SK-N-SH (cell line): ENCODE data around the gene OSBP2. TPM values are rescaled to one million over a fixed set of nuclear protein-coding genes. Genes with fewer than 3 reads are reported as not detected.

Source experiments
- CTCF ChIA-PET: fragments of 300-600, 350-600 bp; formaldehyde crosslinking; extraction: SDS; loops from one replicate; lab custom pipeline; 2021; lab: Yijun Ruan, JAX
- POLR2A ChIA-PET: fragments of 350-600 bp; sonication (Branson Sonifier 250); formaldehyde crosslinking; extraction: SDS; loops from one replicate; lab custom pipeline; 2020; ENCODE audit warnings: antibody characterized with exemption, inconsistent platforms; lab: Yijun Ruan, JAX
- DNase-seq: peaks from one replicate; pipeline ENCODE4 v3.0.0; 2012
- H2AFZ ChIP-seq: fragments of 200-600 bp; sonication (generic); 2 replicates; pipeline ENCODE4 v1.8.1; 2016; ENCODE audit warnings: antibody characterized with exemption, mild to moderate bottlenecking, low read depth
- H3F3A ChIP-seq: fragments of 200-600 bp; sonication (generic); replicated peaks from 2 replicates; pipeline ENCODE3; 2016; ENCODE audit warnings: antibody characterized with exemption, mild to moderate bottlenecking; ENCODE audit not compliant: insufficient read depth
- H3K27ac ChIP-seq, 2 experiments: fragments of 200-500 bp in 1 of 2; fragments of 200-600 bp in 1 of 2; sonication (Bioruptor generic) in 1 of 2; sonication (generic), shearing (Covaris generic) in 1 of 2; 2 replicates each; pipeline versions ENCODE4 v1.5.1 to v1.6.1; 2014 to 2016; ENCODE audit warnings: low read depth in 2 of 2, inconsistent platforms in 1 of 2, low read length in 1 of 2, mild to moderate bottlenecking in 1 of 2, mixed read lengths in 1 of 2
- H3K27me3 ChIP-seq: fragments of 200-600 bp; sonication (generic), shearing (Covaris generic); 2 replicates; pipeline ENCODE4 v1.6.1; 2016; ENCODE audit warnings: mixed run types; ENCODE audit not compliant: insufficient read depth
- H3K36me3 ChIP-seq, 2 experiments: fragments of 200-500 bp in 1 of 2; fragments of 200-600 bp in 1 of 2; sonication (Bioruptor generic) in 1 of 2; sonication (generic) in 1 of 2; replicated peaks in 1 of 2; 2 replicates each; pipeline versions ENCODE3 to v1.5.1; 2014 to 2016; ENCODE audit warnings: low read length in 1 of 2, mild to moderate bottlenecking in 1 of 2; ENCODE audit not compliant: insufficient read depth in 2 of 2, control insufficient read depth in 1 of 2
- H3K4me1 ChIP-seq, 2 experiments: fragments of 200-500 bp in 1 of 2; fragments of 200-600 bp in 1 of 2; sonication (Bioruptor generic) in 1 of 2; sonication (generic), shearing (Covaris generic) in 1 of 2; 2 replicates each; pipeline versions ENCODE4 v1.5.1 to v1.6.1; 2014 to 2016; ENCODE audit warnings: low read depth in 1 of 2, low read length in 1 of 2, mixed run types in 1 of 2; ENCODE audit not compliant: insufficient read depth in 2 of 2, control insufficient read depth in 1 of 2
- H3K4me2 ChIP-seq: fragments of 200-600 bp; sonication (generic), shearing (Covaris generic); 2 replicates; pipeline ENCODE4 v1.6.1; 2017; ENCODE audit warnings: mixed run types
- H3K4me3 ChIP-seq, 2 experiments: fragments of 200-500 bp in 1 of 2; fragments of 200-600 bp in 1 of 2; sonication (Bioruptor generic) in 1 of 2; sonication (generic), shearing (Covaris generic) in 1 of 2; 2 replicates each; pipeline versions ENCODE4 v1.5.1 to v1.8.1; 2014 to 2016; ENCODE audit warnings: low read depth in 2 of 2, inconsistent platforms in 1 of 2, low read length in 1 of 2, mild to moderate bottlenecking in 1 of 2, mixed read lengths in 1 of 2, moderate library complexity in 1 of 2
- H3K79me2 ChIP-seq: fragments of 200-600 bp; sonication (generic); 2 replicates; pipeline ENCODE4 v1.8.1; 2017; ENCODE audit warnings: mild to moderate bottlenecking; ENCODE audit not compliant: insufficient read depth
- H3K9ac ChIP-seq: fragments of 200-600 bp; sonication (generic); 2 replicates; pipeline ENCODE4 v1.6.1; 2017; ENCODE audit warnings: mixed run types
- H3K9me2 ChIP-seq: fragments of 200-600 bp; sonication (generic); 2 replicates; pipeline ENCODE4 v1.6.1; 2017; ENCODE audit warnings: mixed run types
- H3K9me3 ChIP-seq: fragments of 200-600 bp; sonication (generic); 2 replicates; pipeline ENCODE4 v1.6.1; 2017; ENCODE audit warnings: mixed run types, mild to moderate bottlenecking, moderate library complexity
- H4K20me1 ChIP-seq: fragments of 200-600 bp; sonication (generic); 2 replicates; pipeline ENCODE4 v1.6.1; 2017; ENCODE audit warnings: mild to moderate bottlenecking, mixed run types; ENCODE audit not compliant: insufficient read depth
- CHD2 ChIP-seq: fragments of 150-350 bp; IDR thresholded peaks from 2 replicates; pipeline ENCODE4 v1.6.1; 2018; ENCODE audit warnings: low read length; ENCODE audit not compliant: partially characterized antibody
- ELF1 ChIP-seq: IDR thresholded peaks from 2 replicates; pipeline ENCODE4 v1.4.0; 2012
- EP300 ChIP-seq, 2 experiments: IDR thresholded peaks; 2 replicates each; pipeline versions ENCODE4 v1.4.0 to v1.6.1; 2012; ENCODE audit warnings: borderline replicate concordance in 1 of 2, low read depth in 1 of 2, low read length in 1 of 2
- GATA2 ChIP-seq: sonication (generic); formaldehyde crosslinking; IDR thresholded peaks from 2 replicates; pipeline ENCODE4 v1.5.0; 2020; ENCODE audit warnings: mild to moderate bottlenecking, missing genetic modification reagents
- MEF2A ChIP-seq: IDR thresholded peaks from 2 replicates; pipeline ENCODE4 v1.4.0; 2012; ENCODE audit warnings: low read depth, borderline replicate concordance
- MXI1 ChIP-seq: IDR thresholded peaks from 2 replicates; pipeline ENCODE4 v1.6.1; 2012; ENCODE audit warnings: mild to moderate bottlenecking, low read depth, low read length, improper control_type of control experiment
- NFIC ChIP-seq: IDR thresholded peaks from 2 replicates; pipeline ENCODE4 v1.4.0; 2012; ENCODE audit warnings: borderline replicate concordance
- POLR2AphosphoS5 ChIP-seq: IDR thresholded peaks from 2 replicates; pipeline ENCODE4 v1.6.1; 2012; ENCODE audit warnings: low read depth, low read length
- RAD21 ChIP-seq: IDR thresholded peaks from 2 replicates; pipeline ENCODE4 v1.6.1; 2012; ENCODE audit warnings: mild to moderate bottlenecking, low read length
- RCOR1 ChIP-seq: fragments of 150-350 bp; IDR thresholded peaks from 2 replicates; pipeline ENCODE4 v1.6.1; 2017; ENCODE audit warnings: antibody characterized with exemption, low read length
- RXRA ChIP-seq: IDR thresholded peaks from 2 replicates; pipeline ENCODE4 v1.4.0; 2012; ENCODE audit warnings: low read depth, mild to moderate bottlenecking, borderline replicate concordance
- TAF1 ChIP-seq: IDR thresholded peaks from 2 replicates; pipeline ENCODE4 v1.6.1; 2012; ENCODE audit warnings: low read depth, mild to moderate bottlenecking, low read length, moderate library complexity, borderline replicate concordance
- TCF12 ChIP-seq: IDR thresholded peaks from 2 replicates; pipeline ENCODE4 v1.4.0; 2012
- YY1 ChIP-seq: IDR thresholded peaks from 2 replicates; pipeline ENCODE4 v1.4.0; 2012; ENCODE audit warnings: low read depth, mild to moderate bottlenecking
- WGBS: methylation state at CpG from one replicate; pipeline ENCODE4 v1.1.6; 2017; ENCODE audit warnings: low lambda C conversion rate; 5-methylcytosine and 5-hydroxymethylcytosine counted together
- polyA plus RNA-seq, 3 experiments: library from polyadenylated mRNA; depleted of rRNA; stranded (reverse); fragments of >200 nt; gene quantifications; 2 replicates each; pipeline ENCODE4 v1.2.3, GENCODE V29; 2012
- TF ChIP-seq, protein P1 (sequence below): IDR thresholded peaks from 2 replicates; pipeline ENCODE4 v1.6.1; 2012; ENCODE audit warnings: mild to moderate bottlenecking, low read depth, low read length, moderate library complexity
- TF ChIP-seq, protein P2 (sequence below): fragments of 150-350 bp; IDR thresholded peaks from 2 replicates; pipeline ENCODE4 v1.6.1; 2016; ENCODE audit warnings: mild to moderate bottlenecking, low read depth, low read length
- TF ChIP-seq, protein P3 (sequence below): fragments of 150-350 bp; IDR thresholded peaks from 2 replicates; pipeline ENCODE4 v1.6.1; 2017; ENCODE audit warnings: antibody characterized with exemption, low read length, low read depth, borderline replicate concordance
- TF ChIP-seq, protein P4 (sequence below): IDR thresholded peaks from 2 replicates; pipeline ENCODE4 v1.4.0; 2012; ENCODE audit warnings: low read depth, borderline replicate concordance

Gene OSBP2
- polyA plus RNA-seq, 1 of the 3 experiments (the other 2 are of a cell fraction), result 3.1 TPM

DNA sequence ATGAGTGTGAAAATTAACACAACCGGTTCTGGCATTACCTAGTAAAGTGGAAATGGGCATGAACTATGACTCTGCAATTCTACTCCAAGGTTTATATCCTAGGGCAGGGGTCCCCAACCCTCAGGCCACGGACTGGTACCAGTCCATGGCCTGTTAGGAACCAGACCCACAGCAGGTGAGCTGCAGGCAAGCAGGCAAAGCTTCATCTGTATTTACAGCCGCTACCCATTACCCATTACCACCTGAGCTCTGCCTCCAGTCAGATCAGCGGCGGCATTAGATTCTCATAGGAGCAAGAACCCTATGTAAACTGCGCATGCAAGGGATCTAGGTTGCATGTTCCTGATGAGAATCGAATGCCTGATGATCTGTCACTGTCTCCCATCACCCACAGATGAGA is 224.1 kb downstream of the OSBP2 start (continued):
- TF ChIP-seq, protein P1, sequence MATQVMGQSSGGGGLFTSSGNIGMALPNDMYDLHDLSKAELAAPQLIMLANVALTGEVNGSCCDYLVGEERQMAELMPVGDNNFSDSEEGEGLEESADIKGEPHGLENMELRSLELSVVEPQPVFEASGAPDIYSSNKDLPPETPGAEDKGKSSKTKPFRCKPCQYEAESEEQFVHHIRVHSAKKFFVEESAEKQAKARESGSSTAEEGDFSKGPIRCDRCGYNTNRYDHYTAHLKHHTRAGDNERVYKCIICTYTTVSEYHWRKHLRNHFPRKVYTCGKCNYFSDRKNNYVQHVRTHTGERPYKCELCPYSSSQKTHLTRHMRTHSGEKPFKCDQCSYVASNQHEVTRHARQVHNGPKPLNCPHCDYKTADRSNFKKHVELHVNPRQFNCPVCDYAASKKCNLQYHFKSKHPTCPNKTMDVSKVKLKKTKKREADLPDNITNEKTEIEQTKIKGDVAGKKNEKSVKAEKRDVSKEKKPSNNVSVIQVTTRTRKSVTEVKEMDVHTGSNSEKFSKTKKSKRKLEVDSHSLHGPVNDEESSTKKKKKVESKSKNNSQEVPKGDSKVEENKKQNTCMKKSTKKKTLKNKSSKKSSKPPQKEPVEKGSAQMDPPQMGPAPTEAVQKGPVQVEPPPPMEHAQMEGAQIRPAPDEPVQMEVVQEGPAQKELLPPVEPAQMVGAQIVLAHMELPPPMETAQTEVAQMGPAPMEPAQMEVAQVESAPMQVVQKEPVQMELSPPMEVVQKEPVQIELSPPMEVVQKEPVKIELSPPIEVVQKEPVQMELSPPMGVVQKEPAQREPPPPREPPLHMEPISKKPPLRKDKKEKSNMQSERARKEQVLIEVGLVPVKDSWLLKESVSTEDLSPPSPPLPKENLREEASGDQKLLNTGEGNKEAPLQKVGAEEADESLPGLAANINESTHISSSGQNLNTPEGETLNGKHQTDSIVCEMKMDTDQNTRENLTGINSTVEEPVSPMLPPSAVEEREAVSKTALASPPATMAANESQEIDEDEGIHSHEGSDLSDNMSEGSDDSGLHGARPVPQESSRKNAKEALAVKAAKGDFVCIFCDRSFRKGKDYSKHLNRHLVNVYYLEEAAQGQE, result no peak
- TF ChIP-seq, protein P2, sequence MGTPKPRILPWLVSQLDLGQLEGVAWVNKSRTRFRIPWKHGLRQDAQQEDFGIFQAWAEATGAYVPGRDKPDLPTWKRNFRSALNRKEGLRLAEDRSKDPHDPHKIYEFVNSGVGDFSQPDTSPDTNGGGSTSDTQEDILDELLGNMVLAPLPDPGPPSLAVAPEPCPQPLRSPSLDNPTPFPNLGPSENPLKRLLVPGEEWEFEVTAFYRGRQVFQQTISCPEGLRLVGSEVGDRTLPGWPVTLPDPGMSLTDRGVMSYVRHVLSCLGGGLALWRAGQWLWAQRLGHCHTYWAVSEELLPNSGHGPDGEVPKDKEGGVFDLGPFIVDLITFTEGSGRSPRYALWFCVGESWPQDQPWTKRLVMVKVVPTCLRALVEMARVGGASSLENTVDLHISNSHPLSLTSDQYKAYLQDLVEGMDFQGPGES, result no peak
- TF ChIP-seq RCOR1, result no peak
- TF ChIP-seq TAF1, result no peak

DNA sequence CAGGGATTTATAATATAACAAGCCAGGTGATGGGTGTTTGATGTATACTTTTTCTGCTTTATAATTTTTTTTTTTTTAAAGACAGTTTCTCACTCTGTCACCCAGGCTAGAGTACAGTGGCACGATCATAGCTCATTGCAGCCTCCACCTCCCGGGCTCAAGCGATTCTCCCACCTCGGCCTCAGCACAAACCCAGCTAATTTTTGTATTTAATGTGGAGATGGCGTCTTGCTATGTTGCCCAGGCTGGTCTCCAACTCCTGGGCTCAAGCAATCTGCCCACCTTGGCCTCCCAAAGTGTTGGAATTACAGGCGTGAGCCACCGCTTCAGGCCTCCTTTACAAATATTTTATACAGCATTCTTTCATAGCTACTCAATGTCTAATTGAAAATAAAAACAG is 225.3 kb downstream of the OSBP2 start:
- H3F3A ChIP-seq, result no peaks in the 10 kb centered on the region
- no peaks in the 10 kb centered on the region for H3K9me2 ChIP-seq
- no peak overlapping the region for H2AFZ ChIP-seq
- CTCF ChIA-PET, result interaction anchor here (0.6 to 8.7 kb wide), 50 partner anchors 10 to 475 kb away, joined by 3 to 170 read pairs (median 4); partner anchors contain the start of gene SLC35E4
- POLR2A ChIA-PET, result no interaction called here
- no peaks in the 10 kb centered on the region for H3K36me3 ChIP-seq
- no peak overlapping the region for H3K4me2 ChIP-seq
- H3K4me1 ChIP-seq, result peaks cover 0 to 10% of the 10 kb centered on the region in 2 experiments; a peak in 1 of 4 replicates
- H3K27me3 ChIP-seq, result no peaks in the 10 kb centered on the region
- no peaks in the 10 kb centered on the region for H3K79me2 ChIP-seq
- H3K9me3 ChIP-seq, result no peaks in the 10 kb centered on the region; the same call in 1 of the 2 replicates
- no peak for DNase-seq
- no peak overlapping the region for H3K27ac ChIP-seq
- H4K20me1 ChIP-seq, result no peaks in the 10 kb centered on the region
- peak overlapping the region in 1 of 2 experiments; percentile 23; a peak in 1 of 4 replicates for H3K4me3 ChIP-seq
- 70% methylated on average over 7 of the region's 7 CpGs for WGBS
- H3K9ac ChIP-seq, result no peak overlapping the region
- TF ChIP-seq ELF1, result no peak
- TF ChIP-seq, protein P3, sequence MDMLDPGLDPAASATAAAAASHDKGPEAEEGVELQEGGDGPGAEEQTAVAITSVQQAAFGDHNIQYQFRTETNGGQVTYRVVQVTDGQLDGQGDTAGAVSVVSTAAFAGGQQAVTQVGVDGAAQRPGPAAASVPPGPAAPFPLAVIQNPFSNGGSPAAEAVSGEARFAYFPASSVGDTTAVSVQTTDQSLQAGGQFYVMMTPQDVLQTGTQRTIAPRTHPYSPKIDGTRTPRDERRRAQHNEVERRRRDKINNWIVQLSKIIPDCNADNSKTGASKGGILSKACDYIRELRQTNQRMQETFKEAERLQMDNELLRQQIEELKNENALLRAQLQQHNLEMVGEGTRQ, result no peak
- no peak for TF ChIP-seq MXI1
- TF ChIP-seq, protein P1, result no peak
- TF ChIP-seq RAD21, result no peak
- no peak for TF ChIP-seq TAF1
- TF ChIP-seq POLR2AphosphoS5, result no peak
- TF ChIP-seq, protein P4, sequence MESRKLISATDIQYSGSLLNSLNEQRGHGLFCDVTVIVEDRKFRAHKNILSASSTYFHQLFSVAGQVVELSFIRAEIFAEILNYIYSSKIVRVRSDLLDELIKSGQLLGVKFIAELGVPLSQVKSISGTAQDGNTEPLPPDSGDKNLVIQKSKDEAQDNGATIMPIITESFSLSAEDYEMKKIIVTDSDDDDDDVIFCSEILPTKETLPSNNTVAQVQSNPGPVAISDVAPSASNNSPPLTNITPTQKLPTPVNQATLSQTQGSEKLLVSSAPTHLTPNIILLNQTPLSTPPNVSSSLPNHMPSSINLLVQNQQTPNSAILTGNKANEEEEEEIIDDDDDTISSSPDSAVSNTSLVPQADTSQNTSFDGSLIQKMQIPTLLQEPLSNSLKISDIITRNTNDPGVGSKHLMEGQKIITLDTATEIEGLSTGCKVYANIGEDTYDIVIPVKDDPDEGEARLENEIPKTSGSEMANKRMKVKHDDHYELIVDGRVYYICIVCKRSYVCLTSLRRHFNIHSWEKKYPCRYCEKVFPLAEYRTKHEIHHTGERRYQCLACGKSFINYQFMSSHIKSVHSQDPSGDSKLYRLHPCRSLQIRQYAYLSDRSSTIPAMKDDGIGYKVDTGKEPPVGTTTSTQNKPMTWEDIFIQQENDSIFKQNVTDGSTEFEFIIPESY, result no peak
- TF ChIP-seq YY1, result no peak
- TF ChIP-seq CHD2, result no peak
- no peak for TF ChIP-seq RXRA
- TF ChIP-seq MEF2A, result no peak
- no peak for TF ChIP-seq GATA2 (CRISPR knock-in tag)
- no peak for TF ChIP-seq TCF12
- no peak for TF ChIP-seq NFIC
- TF ChIP-seq, protein P2, result no peak
- TF ChIP-seq RCOR1, result no peak
- no peak for TF ChIP-seq EP300 (IDR thresholded peaks at IDR 0.05; ENCODE audit: borderline replicate concordance in 1 of 2, low read depth in 1 of 2, low read length in 1 of 2)
